AG04450 (cell line): ENCODE data around the gene ZMYND19. TPM values are rescaled to one million over a fixed set of nuclear protein-coding genes. Genes with fewer than 3 reads are reported as not detected.
A peak's percentile ranks its signal among the peaks of the same experiment; 100 is the strongest.

Experiments
- CTCF ChIA-PET: fragments of 300-600, 350-600 bp; formaldehyde crosslinking; extraction: SDS; loops from one replicate; lab custom pipeline; 2022; ENCODE audit warnings: antibody characterized with exemption, inconsistent platforms; lab: Charles Lee
- POLR2A ChIA-PET: fragments of 350-600 bp; formaldehyde crosslinking; extraction: SDS; loops from one replicate; lab custom pipeline; 2021; ENCODE audit warnings: antibody characterized with exemption, inconsistent platforms; lab: Yijun Ruan, JAX
- DNase-seq: peaks from one replicate; pipeline ENCODE4 v3.0.0-alpha.2; 2011; ENCODE audit warnings: low read depth, low spot score
- H3K27ac ChIP-seq: one replicate; pipeline ENCODE4 v1.5.1; 2012; ENCODE audit warnings: low read depth, low read length, control low read depth
- H3K27me3 ChIP-seq: one replicate; pipeline ENCODE4 v1.6.0; 2012; ENCODE audit warnings: low read length; ENCODE audit not compliant: control insufficient read depth, insufficient read depth
- H3K4me3 ChIP-seq: 2 replicates; pipeline ENCODE4 v1.5.1; 2011; ENCODE audit warnings: mild to moderate bottlenecking, low read depth, low read length, control low read depth
- H3K9me3 ChIP-seq: 2 replicates; pipeline ENCODE4 v1.5.1; 2012; ENCODE audit warnings: low read length; ENCODE audit not compliant: control insufficient read depth, insufficient read depth
- CTCF ChIP-seq: IDR thresholded peaks from 2 replicates; pipeline ENCODE4 v1.5.1; 2011; ENCODE audit warnings: low read depth, low read length, control low read depth, inconsistent platforms
- polyA plus RNA-seq: library from polyadenylated mRNA; depleted of rRNA; stranded (reverse); fragments of >200 nt; gene quantifications from 2 replicates; pipeline ENCODE4 v1.2.3, GENCODE V29; 2011

The ZMYND19 gene
- polyA plus RNA-seq, 1 experiment, result 11.4 TPM

GRCh38 chr9:137605121-137606004 is 15.1 kb upstream of the ZMYND19 start, which contains the start of gene ARRDC1:
TSS of gene ARRDC1 (plus strand) at chr9:137605686. CDS start at chr9:137605718, 32 bp downstream.
- peaks cover 4% of the 10 kb centered on the region for H3K27me3 ChIP-seq
- POLR2A ChIA-PET, result interaction anchor here (1.0 to 1.7 kb wide), 3 partner anchors 8 to 15 kb away, joined by 3 to 9 read pairs (median 5); partner anchors contain the start of gene EHMT1
- no peak for TF ChIP-seq CTCF
- H3K27ac ChIP-seq, result no peak within 1 kb of the TSS
- CTCF ChIA-PET, result interaction anchor here (0.6 kb wide), 1 partner anchor 319 kb away, joined by 3 read pairs; no protein-coding TSS in a partner anchor
- peak; percentile 74 for DNase-seq
- H3K9me3 ChIP-seq, result no peaks in the 10 kb centered on the region; the same call in 1 of the 2 replicates
- peak within 1 kb of the TSS; percentile 71 for H3K4me3 ChIP-seq

- no peaks in the 10 kb centered on the region for H3K9me3 ChIP-seq
- H3K4me3 ChIP-seq, result peak overlapping the region; percentile 64
- ChIA-PET POLR2A (interaction anchor here (1.0 to 1.7 kb wide), 3 partner anchors 9 to 15 kb away, joined by 3 to 9 read pairs (median 5); partner anchors contain the start of gene EHMT1), CTCF (no interaction called here)
- no peak overlapping the region for H3K27ac ChIP-seq
- H3K27me3 ChIP-seq, result peaks cover 4% of the 10 kb centered on the region
- DNase-seq, result no peak
- no peak for TF ChIP-seq CTCF
These were observed 14.2 kb upstream of the ZMYND19 start for GRCh38 chr9:137604345-137605086.

- Histone ChIP-seq H3K9me3 (no peaks in the 10 kb centered on the region), H3K4me3 (no peak overlapping the region), H3K27ac (no peak overlapping the region), H3K27me3 (peaks cover 4% of the 10 kb centered on the region)
- TF ChIP-seq CTCF, result no peak
- POLR2A ChIA-PET, result interaction anchor here (1.4 to 1.7 kb wide), 2 partner anchors 13 to 15 kb away, joined by 3 to 9 read pairs; partner anchors contain the start of gene EHMT1
- no peak for DNase-seq
- CTCF ChIA-PET, result no interaction called here
These were observed 13.6 kb upstream of the ZMYND19 start for GRCh38 chr9:137603879-137604278.

GRCh38 chr9:137602661-137603060 is 12.3 kb upstream of the ZMYND19 start:
- Histone ChIP-seq H3K4me3 (no peak overlapping the region), H3K27ac (no peak overlapping the region), H3K27me3 (peaks cover 4% of the 10 kb centered on the region), H3K9me3 (no peaks in the 10 kb centered on the region)
- TF ChIP-seq CTCF, result no peak
- no peak for DNase-seq
- ChIA-PET CTCF (interaction anchor here (0.5 to 0.6 kb wide), 2 partner anchors 84 to 480 kb away, joined by 3 read pairs; no protein-coding TSS in a partner anchor), POLR2A (interaction anchor here (1.4 kb wide), 1 partner anchor 12 kb away, joined by 3 read pairs; no protein-coding TSS in a partner anchor)
